T-helper 9 cell (primary cell): ENCODE data around the gene SAP30.
A peak's percentile ranks its signal among the peaks of the same experiment; 100 is the strongest.

Experiments
- DNase-seq: peaks from one replicate; pipeline ENCODE4 v3.0.0-alpha.2; 2020
- total RNA-seq, 2 donors: gene quantifications; one replicate each; lab custom pipeline; 2026; lab: John Stamatoyannopoulos, UW

The SAP30 gene, protein sequence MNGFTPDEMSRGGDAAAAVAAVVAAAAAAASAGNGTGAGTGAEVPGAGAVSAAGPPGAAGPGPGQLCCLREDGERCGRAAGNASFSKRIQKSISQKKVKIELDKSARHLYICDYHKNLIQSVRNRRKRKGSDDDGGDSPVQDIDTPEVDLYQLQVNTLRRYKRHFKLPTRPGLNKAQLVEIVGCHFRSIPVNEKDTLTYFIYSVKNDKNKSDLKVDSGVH
- 7.3 to 8.7 reads per million in 2 donors for total RNA-seq

DNA sequence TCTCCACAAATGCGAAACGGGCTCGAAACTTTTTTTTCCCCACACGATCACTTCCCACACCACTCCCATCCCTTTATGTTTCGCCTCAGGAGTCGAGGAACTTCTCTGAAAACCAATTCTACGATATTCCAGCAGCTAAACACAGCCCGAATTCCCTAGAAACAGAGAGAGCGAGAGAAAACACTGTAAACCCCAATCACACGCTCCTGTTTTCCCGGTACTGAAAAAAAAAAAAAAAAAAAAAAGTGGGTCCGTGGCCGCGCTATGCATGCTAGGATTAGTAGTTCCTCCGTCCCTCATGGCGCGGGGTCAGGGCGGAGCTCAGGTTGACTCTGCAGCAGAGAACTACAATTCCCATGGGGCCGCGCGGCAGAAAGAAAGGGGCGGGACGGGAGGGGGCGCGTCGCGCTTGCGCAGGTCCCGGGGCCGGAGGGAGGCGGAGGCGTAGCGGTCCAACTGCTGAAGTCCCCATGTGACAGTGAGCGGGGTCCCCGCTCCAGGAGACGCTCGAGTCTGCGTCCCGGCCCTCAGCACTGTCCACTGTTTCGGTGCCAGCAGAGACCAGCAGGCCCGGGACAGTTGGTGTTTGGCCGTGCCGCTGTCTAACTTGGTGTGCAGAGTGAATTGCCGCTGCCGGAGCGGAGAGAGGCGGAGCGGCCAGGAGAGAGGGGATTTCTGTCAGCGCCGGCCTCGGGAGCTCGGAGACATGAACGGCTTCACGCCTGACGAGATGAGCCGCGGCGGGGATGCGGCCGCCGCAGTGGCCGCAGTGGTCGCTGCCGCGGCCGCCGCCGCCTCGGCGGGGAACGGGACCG, at the start of gene SAP30:
TSS of gene SAP30 (plus strand) at position 478 of the 815 bp plus-strand sequence. CDS start at position 707, 229 bp downstream.
- peak; percentile 98 for DNase-seq

DNA sequence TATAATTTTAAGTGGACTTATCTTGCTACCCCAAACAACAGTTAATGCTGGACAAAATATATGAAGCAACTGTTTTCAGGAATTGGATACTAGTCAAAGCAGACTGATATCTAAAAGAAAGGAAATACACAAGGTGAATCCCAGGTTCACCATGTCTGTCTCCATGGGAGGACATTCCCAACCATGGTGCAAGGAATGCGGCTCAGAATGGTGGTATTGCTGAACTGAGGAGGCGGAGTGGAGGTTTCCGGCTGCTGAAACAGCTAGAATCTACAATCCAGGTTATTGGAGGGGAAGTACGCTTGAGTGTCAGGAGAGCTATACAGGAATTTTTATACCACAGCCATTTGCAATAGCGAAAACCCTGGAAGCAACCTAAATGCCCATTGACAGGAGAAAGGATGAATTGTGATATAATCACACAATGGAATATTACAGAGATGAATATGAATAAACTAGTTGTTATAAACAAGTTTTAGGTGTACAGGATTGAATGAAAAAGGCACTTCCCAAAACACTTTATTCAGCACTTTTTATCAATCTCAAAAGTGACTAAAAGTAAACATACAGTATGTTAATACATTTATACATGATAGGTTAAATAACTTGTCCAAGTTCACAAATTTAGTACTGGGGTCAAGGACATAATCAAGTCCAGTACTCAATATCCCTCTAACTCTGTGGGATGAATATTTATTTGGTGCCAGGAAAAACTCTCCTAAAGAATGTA, 45.6 kb upstream of the SAP30 start:
- DNase-seq: no peak

DNA sequence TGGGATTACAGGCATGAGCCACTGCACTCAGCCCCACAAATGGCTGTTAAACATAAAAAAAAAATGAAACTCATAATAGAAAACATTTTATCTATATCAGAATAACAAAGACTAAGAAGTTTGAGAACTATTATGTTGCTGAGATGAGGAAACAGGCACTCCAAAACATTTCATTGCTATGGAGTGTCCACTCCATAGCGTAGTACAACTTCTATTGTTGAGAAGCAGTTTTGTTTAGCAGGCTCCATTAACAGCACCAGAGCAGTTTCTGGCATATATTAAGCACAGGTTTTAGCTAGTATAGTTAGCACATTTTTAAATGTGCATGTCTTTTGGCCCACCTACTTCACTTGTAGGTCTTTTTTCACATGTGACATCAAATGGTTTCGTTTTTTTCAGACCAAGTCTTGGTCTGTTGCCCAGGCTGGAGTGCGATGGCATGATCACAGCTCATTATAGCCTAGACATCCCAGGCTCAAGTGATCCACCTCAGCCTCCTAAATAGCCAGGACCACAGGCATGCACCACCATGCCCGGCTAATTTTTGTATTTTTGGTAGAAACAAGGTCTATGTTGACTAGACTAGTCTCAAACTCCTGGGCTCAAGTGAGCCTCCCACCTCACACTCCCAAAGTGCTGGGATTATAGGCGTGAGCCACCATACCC, 42.4 kb upstream of the SAP30 start:
- no peak for DNase-seq

DNA sequence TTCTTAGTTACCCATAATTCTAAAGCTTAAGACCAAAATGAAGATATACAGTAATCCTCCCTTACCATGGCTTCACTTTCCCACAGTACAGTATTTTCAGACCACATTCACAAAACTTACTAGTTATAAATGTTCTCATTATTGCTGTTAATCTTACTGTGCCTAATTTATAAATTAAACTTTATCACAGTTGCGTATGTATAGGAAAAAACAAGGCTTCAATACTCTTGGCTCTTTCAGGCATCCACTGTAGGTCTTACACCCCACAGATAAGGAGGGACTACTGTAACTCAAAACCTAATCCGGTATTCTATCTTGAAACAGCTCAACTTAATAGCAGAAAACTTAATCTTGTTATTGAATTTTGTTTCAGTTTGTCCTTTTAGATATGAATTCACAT, 40.2 kb upstream of the SAP30 start:
- no peak for DNase-seq

DNA sequence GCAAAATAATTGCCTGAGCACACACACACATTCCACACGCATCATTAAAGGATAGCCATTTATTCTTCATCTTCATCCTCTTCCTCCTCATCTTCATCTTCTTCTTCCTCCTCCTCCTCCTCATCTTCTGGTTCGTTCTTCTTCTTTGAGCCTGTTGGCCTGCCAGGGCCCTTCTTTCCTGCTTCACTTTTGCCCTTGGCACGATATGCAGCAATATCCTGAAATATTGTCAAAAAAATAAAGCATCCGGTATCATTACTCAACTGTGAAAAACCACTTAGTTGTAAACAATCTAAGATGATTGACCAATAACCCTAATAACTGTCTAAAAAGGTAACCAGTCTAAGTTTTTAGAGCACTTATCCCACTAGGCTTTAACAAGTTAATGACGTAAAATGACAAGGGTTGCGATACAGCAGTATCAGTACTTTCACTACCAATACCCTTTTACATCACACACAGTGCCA, 38.7 kb upstream of the SAP30 start:
- DNase-seq: no peak

DNA sequence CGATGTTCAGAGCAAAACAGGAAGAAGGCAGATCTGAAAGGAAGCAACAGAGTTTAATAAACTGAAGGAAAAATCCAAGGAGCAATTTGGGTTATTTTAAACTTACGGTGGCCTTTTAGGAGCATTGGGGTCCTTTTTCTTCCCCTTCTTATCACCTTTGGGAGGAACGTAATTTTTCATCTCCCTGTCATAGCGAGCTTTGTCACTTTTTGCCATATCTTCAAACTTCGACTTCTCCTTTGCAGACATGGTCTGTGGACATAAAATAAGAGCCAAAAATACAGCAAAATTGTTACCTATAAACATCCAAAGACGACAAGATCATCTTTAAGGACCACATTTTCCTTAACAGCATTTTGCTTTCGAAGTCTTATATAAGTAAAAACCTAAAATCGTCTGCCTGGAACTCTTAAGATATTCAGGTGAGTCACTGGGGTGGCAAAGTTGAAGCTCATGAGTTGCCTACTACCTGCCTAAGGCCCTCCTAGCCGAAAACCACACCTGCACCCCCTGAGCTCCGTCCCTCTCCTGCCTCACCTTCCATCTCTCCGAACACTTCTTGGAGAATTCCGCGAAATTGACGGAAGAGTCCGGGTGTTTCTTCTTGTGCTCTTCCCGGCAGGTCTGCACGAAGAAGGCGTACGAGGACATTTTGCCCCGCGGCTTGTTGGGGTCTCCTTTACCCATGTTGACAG, 37.6 kb upstream of the SAP30 start:
- peak; percentile 5 for DNase-seq

DNA sequence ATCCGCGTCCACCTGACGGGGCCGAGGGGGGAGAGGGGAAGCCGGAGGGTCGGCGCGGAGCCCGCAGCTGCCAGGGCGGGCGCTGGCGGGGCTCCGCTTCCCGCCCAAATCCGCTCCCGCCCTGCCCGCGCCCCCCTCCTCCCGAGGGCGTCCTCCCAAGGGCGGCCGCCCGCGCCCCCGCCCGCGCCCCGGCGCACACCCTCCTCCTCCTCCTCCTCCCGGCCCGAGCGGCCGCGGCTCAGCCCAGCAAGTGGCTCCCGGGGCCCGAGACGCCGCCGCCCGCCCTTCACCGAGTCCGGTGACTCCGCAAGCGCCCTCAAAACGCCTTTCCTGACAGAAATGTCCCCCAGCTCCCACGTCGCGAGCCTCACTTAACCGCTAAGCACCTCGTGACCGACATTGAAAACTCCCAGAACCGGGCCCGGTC, 37.1 kb upstream of the SAP30 start:
- peak; percentile 38 for DNase-seq

DNA sequence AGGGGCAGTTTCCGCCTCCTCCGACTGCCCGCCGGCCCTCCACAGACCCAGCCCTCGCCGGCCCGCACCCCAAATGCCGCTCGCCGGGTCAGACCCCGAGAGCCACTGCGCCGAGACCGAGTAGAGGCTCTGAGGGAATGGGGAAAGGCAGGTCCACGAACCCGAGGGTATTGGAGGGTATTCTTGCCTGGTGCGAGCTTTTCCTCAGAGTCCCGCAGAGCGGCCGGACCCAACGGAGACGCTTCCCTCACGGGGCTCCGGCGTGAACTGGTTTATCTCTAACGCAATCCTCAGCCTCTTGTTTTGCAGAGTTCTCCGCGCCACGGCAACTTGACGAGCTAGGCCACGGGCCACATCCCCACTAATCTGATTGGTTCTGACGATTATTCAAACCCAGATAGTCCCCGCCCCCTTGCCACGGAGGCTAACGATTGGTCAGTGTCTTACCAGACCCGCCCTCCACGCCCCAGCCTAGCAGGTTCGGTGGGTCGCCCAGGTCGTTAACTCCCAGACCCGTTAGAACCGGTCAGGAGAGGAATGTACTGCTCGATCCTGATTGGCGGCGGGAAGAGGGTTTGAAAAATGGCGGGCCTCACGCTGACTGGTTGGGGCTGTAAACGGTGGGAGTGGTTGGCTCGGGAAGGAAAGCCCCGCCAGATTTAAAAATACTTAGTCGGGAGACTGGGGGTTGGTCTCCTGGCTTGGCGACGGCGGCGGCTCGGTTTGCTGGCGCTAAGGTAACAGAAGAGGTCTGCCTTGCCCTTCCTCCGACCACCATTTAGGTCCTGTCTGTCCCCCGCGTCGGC, 36.5 kb upstream of the SAP30 start, which contains the start of gene HMGB2:
TSS of gene HMGB2 (minus strand) at position 274 of the 806 bp plus-strand sequence. CDS start 709 bp downstream, outside the sequence.
- DNase-seq: peak; percentile 99

DNA sequence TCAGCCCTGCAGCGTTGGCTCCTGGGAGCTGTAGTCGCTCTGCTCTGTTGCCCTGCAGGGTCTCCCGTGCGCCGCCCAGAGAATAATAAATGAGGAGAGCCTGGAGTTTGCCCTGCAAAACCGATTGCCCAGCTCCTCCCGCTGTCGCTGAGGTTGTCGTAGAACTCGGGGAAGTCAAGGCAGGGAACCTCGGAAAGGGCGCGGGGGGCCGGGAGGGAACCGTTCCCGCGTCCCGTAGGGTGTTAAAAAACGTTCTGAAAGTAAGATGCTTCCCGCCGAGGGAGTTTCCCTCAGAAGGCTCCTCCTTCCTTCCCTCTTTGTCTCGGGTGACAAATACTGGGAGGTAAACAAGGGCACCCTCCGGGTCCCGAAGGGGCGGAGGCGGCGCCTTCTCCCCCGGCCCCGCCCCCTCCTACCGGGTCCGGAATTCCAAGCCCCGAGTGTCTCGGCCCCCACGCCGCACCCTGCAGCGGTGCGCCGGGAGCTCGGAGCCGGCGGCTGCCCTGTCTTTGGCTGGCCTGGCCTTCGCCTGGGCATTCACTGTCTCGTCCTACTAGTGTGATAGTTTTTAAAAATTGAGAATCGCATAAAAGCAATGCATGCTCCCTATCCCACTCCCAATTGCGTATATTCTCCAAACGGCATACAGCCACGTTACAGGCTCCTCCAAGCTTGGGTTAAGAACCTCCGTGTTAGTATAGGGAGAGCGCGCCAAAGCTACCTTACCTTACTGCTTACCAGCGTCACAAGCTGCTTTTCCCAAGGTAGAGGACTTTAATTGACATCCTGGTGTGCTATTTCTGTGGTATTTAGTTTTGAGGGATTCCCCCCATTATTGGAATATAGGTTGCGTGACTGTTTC, 35.6 kb upstream of the SAP30 start:
- DNase-seq: peak; percentile 12

DNA sequence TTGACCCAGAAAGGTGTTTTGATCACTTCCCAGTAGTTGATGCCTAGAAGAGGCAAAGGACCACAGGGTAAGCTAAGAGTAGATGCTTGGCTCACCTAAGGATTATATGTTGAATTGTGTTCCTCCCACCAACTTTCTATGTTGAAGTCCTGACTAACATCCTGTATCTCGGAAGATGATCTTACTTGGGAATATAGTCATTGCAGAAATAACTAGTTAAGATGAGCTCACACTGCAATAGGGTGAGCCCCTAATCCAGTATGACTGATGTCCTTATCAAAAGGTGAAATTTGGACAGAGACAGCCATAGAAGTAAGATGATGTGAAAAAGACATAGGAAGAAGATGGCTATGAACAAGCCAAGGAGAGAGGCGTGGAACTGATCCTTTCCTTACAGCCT, 33.3 kb upstream of the SAP30 start:
- DNase-seq: no peak

DNA sequence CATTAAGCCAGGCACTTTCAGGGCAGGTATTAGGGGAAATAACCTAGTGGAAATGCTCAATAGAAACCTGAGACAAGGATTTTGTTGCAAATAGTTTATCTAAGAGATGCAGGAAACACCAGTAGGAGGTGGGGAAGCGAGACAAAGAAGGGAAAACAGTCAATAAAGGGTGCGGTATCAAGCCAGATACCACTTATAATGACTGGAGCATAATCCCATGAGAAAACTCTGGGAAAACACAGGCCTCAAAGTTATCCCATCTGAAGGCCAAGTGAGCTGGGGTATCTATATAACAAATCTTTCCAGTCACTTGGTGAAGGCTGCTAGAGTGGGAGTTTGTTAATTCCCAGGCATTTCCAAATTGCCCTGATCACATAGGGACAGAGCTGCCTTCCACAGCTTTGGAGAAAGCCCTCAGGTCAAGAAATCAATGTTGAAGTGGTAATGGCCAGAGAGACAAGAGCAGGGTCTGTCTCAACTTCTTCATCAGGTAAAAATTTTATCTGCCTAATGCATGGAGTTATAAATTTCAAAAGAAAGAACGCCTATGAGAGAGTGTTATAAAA, 26.8 kb upstream of the SAP30 start:
- no peak for DNase-seq

DNA sequence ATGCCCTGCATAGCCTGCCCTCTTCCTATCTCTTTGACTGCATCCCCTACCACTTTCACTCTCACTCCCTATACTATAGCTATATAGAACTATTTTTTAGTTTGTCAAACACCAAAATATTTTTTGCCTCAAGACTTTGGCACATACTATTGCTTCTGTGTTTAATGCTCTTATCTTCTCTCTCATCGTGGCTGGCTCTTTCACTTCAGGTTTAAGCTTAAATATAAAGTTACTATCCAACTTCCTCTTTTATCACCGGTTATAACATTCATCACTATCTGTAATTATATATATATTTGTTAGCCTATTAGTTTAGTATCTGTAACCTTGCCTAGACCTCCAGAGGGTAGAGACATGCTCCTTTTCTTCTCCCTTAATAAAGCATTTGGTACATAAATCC, 25.1 kb upstream of the SAP30 start:
- DNase-seq: no peak

DNA sequence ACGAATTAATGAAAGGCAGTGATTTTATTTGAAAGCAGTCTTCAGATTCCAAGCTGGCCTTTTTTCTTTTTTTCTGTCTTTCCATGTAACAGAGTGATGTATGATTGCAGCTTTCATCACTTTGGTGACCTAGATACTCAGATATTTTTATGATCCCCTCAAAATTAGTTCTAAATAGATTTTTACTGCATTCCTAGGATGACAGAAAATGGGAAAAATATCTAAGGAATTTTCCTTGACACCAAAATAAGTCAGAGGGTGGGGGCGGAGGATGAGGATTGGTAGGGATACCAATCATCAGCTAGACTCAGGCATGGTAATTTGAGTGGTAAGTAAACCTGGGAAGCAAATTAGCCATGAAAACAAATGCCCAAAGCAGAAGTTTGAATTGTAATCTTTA, 24.7 kb upstream of the SAP30 start:
- no peak for DNase-seq

DNA sequence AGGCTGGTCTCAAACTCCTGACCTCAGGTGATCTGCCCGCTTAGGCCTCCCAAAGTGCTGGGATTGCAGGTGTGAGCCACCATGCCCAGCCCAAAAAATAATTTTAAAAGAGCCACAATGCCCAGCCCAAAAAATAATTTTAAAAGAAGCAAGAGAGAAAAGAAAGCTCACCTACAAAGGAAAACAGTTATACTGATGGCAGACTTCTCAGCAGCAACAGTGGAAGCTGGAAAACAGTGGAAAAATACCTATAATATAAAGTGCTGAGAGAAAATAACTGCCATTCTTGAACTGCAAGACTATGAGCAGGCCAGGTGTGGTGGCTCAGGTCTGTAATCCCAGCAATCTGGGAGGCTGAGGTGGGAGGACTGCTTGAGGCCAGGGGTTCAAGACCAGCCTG, 23.3 kb upstream of the SAP30 start:
- DNase-seq: no peak

DNA sequence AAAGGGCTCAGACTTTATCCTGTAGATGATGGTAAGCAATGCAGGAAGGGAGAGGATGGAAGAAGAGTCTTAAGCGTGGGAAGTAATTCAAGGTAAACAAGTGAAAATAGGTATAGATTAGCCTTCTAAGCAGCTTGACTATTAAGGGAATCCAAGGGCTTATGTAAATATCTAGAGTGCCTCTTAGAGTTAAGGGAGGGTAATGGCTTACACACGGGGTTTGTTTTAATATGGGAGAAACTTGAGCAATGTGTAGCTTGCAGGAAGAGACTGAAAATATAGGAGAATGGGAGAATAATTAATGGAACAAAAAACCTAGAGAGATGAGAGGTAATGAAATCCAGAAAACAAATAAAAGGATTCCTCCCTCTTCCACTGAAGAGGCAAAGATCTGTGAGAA, 12.8 kb upstream of the SAP30 start:
- DNase-seq: no peak

DNA sequence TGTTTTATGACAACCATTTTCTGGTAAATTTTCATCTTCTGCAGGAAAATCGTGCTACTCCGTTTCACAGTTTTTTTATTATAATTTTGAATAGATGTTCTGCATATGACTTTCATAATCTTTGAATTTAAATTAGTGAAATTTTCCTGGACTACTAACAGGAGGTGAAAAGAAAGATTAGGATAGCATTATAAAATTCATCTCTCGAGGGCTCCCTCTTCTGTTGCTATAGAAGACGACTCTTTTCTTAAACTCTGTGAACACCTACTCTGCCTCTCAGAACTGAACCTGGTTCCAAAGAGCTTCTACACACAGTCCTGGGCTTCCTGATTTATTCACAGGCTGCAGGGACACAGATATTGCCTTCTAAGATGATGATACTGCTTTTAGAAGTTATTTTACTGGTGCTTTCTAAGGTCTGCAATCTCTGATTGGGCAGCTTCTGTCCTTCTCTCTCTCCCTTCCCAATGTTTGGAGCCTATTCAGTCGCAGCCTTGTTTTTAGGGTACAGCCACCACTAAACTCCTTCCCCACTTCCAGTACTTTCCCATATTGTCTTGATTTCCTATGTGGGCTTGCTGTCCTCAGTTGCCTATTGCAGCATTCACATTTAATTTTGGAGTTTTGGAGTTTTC, 10.1 kb upstream of the SAP30 start:
- no peak for DNase-seq

DNA sequence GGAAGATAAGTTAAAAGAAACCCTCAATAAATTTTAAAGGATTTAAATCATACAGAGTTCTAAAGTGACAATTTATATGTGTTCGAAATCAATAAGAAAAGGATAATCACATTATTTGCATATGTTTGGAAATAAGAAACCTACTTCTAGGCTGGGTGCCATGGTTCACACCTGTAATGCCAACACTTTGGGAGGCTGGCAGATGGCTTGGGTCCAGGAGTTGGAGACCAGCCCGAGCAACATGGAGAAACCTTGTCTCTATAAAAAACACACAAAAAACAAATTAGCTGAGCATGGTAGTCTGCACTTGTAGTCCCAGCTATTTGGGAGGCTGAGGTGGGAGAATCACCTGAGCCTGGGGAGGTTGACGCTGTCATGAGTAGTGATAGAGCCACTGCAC, 8.1 kb upstream of the SAP30 start:
- no peak for DNase-seq

DNA sequence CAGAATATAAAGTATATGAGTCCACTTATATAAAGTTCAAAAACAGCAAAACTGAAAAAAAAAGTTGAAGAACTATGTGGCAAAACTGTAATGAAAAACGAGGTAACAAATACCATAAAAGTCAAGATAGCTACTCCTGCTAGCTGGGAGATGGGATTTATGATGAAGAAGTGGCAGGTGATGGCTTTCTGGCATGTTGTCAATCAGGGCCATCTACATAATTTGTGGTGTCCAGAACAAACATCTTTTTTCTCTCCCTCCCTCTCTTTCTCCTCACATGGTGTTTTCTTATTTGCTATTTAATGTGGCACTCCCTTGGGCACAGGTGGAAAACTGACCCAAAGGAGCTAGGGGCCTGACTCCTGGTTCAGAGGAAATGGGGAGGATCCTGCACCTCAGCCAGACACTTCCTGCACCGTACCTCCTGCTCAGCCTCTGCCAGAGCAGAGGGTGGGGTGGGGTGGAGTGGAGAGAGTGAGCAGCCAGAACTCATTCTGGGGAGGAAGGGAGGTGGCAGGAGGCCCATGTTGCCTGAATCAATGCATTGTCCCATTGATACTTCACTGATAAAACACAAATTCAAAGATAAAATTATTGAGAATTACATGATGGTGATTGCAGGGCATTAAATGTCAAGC, 5.3 kb upstream of the SAP30 start:
- DNase-seq: no peak

DNA sequence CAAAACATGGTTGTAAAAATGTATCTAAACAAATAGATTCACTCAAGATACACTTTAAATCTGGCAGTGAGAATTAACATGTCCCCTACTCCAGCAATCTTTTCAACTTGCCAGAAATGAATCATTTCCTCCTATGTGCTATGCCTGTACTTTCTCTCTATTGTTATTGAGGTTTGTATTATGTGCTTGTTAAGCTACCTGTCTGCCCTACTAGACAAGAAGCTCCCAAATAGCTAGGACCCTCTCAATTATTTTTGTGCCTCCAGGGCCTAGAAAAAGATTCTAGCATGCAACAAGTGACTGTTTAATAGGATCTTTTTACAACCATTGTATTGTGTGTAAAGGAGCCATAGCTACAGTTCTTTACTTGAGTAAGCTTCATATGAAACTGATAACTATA, 3.5 kb upstream of the SAP30 start:
- DNase-seq: no peak
